Naive thymus-derived CD4-positive, alpha-beta T cell (primary cell): ENCODE data around the gene LMO1. TPM values are rescaled to one million over a fixed set of nuclear protein-coding genes. Genes with fewer than 3 reads are reported as not detected.

Experiments used
- ATAC-seq: fragments of 150-1000 bp; cut with Tn5 transposase; 2 replicates; pipeline ENCODE4 v1.10.0; 2021; ENCODE audit warnings: mild to moderate bottlenecking, moderate library complexity
- CTCF ChIA-PET: fragments of 350-600 bp; sonication (Branson Sonifier 250); formaldehyde crosslinking; loops from one replicate; lab custom pipeline; 2021; ENCODE audit warnings: antibody characterized with exemption; lab: Charles Lee
- POLR2A ChIA-PET: fragments of 350-600 bp; sonication (Branson Sonifier 250); formaldehyde crosslinking; loops from one replicate; lab custom pipeline; 2021; ENCODE audit warnings: antibody characterized with exemption, inconsistent platforms; lab: Charles Lee
- DNase-seq, 9 donors: peaks; one replicate each; pipeline versions ENCODE4 v3.0.0 to v3.0.0-alpha.2; 2020 to 2022; ENCODE audit warnings: mixed read lengths in 1 of 9
- H3K27ac ChIP-seq: one replicate; pipeline ENCODE4 v1.7.0; 2013; ENCODE audit warnings: mild to moderate bottlenecking, low read depth, low read length, moderate library complexity
- H3K27me3 ChIP-seq, 2 donors: one replicate each; pipeline ENCODE4 v1.7.0; 2013; ENCODE audit warnings: low read length in 2 of 2, mild to moderate bottlenecking in 2 of 2, moderate library complexity in 2 of 2; ENCODE audit not compliant: control insufficient read depth in 2 of 2, insufficient read depth in 2 of 2
- H3K36me3 ChIP-seq, 3 experiments: 1 replicate in 2 of 3; 2 replicates in 1 of 3; pipeline ENCODE4 v1.7.0; 2013; ENCODE audit warnings: low read length in 3 of 3, mild to moderate bottlenecking in 3 of 3, moderate library complexity in 1 of 3; ENCODE audit not compliant: insufficient read depth in 3 of 3, control insufficient read depth in 2 of 3
- H3K4me1 ChIP-seq, 2 donors: one replicate each; pipeline ENCODE4 v1.7.0; 2013; ENCODE audit warnings: low read length in 2 of 2, mild to moderate bottlenecking in 2 of 2, moderate library complexity in 1 of 2; ENCODE audit not compliant: control insufficient read depth in 2 of 2, insufficient read depth in 2 of 2
- H3K4me3 ChIP-seq: 2 replicates; pipeline ENCODE4 v1.7.0; 2013; ENCODE audit warnings: mild to moderate bottlenecking, low read length
- H3K9me3 ChIP-seq, 3 experiments: 1 replicate in 2 of 3; 2 replicates in 1 of 3; pipeline ENCODE4 v1.7.0; 2013; ENCODE audit warnings: low read length in 3 of 3; ENCODE audit not compliant: control insufficient read depth in 2 of 3
- H3K27ac Mint-ChIP-seq, 9 donors: one replicate each; pipeline ENCODE4 v1.8.0; 2020 to 2022; ENCODE audit warnings: mixed read lengths in 9 of 9, mild to moderate bottlenecking in 8 of 9, moderate library complexity in 5 of 9, inconsistent platforms in 2 of 9
- H3K27me3 Mint-ChIP-seq, 5 donors: one replicate each; pipeline ENCODE4 v1.8.0; 2021 to 2022; ENCODE audit warnings: mixed read lengths in 5 of 5, mild to moderate bottlenecking in 1 of 5
- H3K36me3 Mint-ChIP-seq, 5 donors: one replicate each; pipeline ENCODE4 v1.8.0; 2020 to 2022; ENCODE audit warnings: mixed read lengths in 5 of 5, mild to moderate bottlenecking in 3 of 5, inconsistent platforms in 1 of 5
- H3K4me1 Mint-ChIP-seq, 7 donors: one replicate each; pipeline ENCODE4 v1.8.0; 2020 to 2022; ENCODE audit warnings: mixed read lengths in 7 of 7, mild to moderate bottlenecking in 3 of 7, inconsistent platforms in 1 of 7
- H3K4me3 Mint-ChIP-seq, 10 donors: one replicate each; pipeline ENCODE4 v1.8.0; 2020 to 2022; ENCODE audit warnings: mild to moderate bottlenecking in 10 of 10, mixed read lengths in 10 of 10, moderate library complexity in 6 of 10, inconsistent platforms in 2 of 10
- H3K9me3 Mint-ChIP-seq, 11 donors: one replicate each; pipeline ENCODE4 v1.8.0; 2020 to 2022; ENCODE audit warnings: mixed read lengths in 11 of 11, mild to moderate bottlenecking in 4 of 11, inconsistent platforms in 1 of 11, moderate library complexity in 1 of 11
- intact Hi-C, 2 donors: fragments of 100-400 bp; cut with micrococcal nuclease; formaldehyde crosslinking; loops; one replicate each; pipeline ENCODE4 v1.15.1; 2023
- polyA plus RNA-seq, 2 donors: library from polyadenylated mRNA; unstranded; fragments of 300-500 nt; fragmentation: Illumina TruSeq; gene quantifications; one replicate each; pipeline ENCODE4 v1.2.3, GENCODE V29; 2021
- total RNA-seq, 6 experiments: library from RNA in 5 of 6; stranded (reverse) in 5 of 6; gene quantifications; 1 replicate in 5 of 6; 2 replicates in 1 of 6; pipeline ENCODE4 v1.2.3 and lab custom pipeline; 2021 to 2026

The LMO1 gene
- total and polyA plus RNA-seq, 7 experiments from 2014 or later, result not detected

- Mint-ChIP-seq H3K27me3 (peaks cover 13 to 25% (median 19%) of the 10 kb centered on the region in 5 donors), H3K9me3 (no peaks in the 10 kb centered on the region)
- POLR2A ChIA-PET, result no interaction called here
Observed at GRCh38 chr11:8256271-8257002, 7.2 kb downstream of the LMO1 start.

GRCh38 chr11:8253566-8253965 lies 10.1 kb downstream of the LMO1 start:
- no peaks in the 10 kb centered on the region for H3K9me3 Mint-ChIP-seq
- no peak for ATAC-seq
- H3K4me1 Mint-ChIP-seq, result no peaks in the 10 kb centered on the region
- no peak overlapping the region for H3K27ac Mint-ChIP-seq
- DNase-seq, result no peak
- Histone ChIP-seq H3K9me3 (no peaks in the 10 kb centered on the region), H3K4me1 (no peaks in the 10 kb centered on the region), H3K36me3 (no peaks in the 10 kb centered on the region), H3K27ac (no peak overlapping the region), H3K4me3 (no peak overlapping the region), H3K27me3 (no peaks in the 10 kb centered on the region)
- ChIA-PET POLR2A (no interaction called here), CTCF (no interaction called here)
- intact Hi-C loops, result no loop called here
- no peak overlapping the region for H3K4me3 Mint-ChIP-seq
- H3K36me3 Mint-ChIP-seq, result no peaks in the 10 kb centered on the region
- H3K27me3 Mint-ChIP-seq, result peaks cover 0 to 5% (median 3%) of the 10 kb centered on the region in 5 donors

More at GRCh38 chr11:8256271-8257002, 7.2 kb downstream of the LMO1 start:
- peaks cover 0 to 6% of the 10 kb centered on the region in 2 donors for H3K27me3 ChIP-seq
- no peak overlapping the region for H3K27ac ChIP-seq
- H3K36me3 Mint-ChIP-seq, result no peaks in the 10 kb centered on the region
- no peaks in the 10 kb centered on the region for H3K36me3 ChIP-seq
- DNase-seq (no peak), ATAC-seq (no peak)
- no peak overlapping the region for H3K4me3 ChIP-seq
- intact Hi-C loops, result no loop called here
- H3K4me1 Mint-ChIP-seq, result no peaks in the 10 kb centered on the region
- H3K27ac Mint-ChIP-seq, result no peak overlapping the region
- CTCF ChIA-PET, result no interaction called here
- no peaks in the 10 kb centered on the region for H3K4me1 ChIP-seq
- H3K9me3 ChIP-seq, result no peaks in the 10 kb centered on the region
- no peak overlapping the region for H3K4me3 Mint-ChIP-seq

GRCh38 chr11:8252946-8253345 lies 10.7 kb downstream of the LMO1 start:
- ATAC-seq, result no peak
- Histone ChIP-seq H3K27ac (no peak overlapping the region), H3K36me3 (no peaks in the 10 kb centered on the region), H3K4me1 (no peaks in the 10 kb centered on the region), H3K4me3 (no peak overlapping the region), H3K9me3 (no peaks in the 10 kb centered on the region), H3K27me3 (no peaks in the 10 kb centered on the region)
- H3K9me3 Mint-ChIP-seq, result no peaks in the 10 kb centered on the region
- no peaks in the 10 kb centered on the region for H3K4me1 Mint-ChIP-seq
- no peaks in the 10 kb centered on the region for H3K36me3 Mint-ChIP-seq
- DNase-seq, result no peak
- CTCF ChIA-PET, result no interaction called here
- H3K27me3 Mint-ChIP-seq, result peaks cover 0 to 3% (median 0%) of the 10 kb centered on the region in 5 donors
- no peak overlapping the region for H3K27ac Mint-ChIP-seq
- POLR2A ChIA-PET, result no interaction called here
- no peak overlapping the region for H3K4me3 Mint-ChIP-seq
- intact Hi-C loops, result no loop called here

GRCh38 chr11:8252388-8252787 lies 11.3 kb downstream of the LMO1 start:
- Histone ChIP-seq H3K9me3 (no peaks in the 10 kb centered on the region), H3K27me3 (no peaks in the 10 kb centered on the region), H3K27ac (no peak overlapping the region), H3K4me1 (no peaks in the 10 kb centered on the region), H3K4me3 (no peak overlapping the region), H3K36me3 (no peaks in the 10 kb centered on the region)
- H3K4me1 Mint-ChIP-seq, result no peaks in the 10 kb centered on the region
- DNase-seq (no peak), ATAC-seq (no peak)
- intact Hi-C loops, result no loop called here
- H3K9me3 Mint-ChIP-seq, result no peaks in the 10 kb centered on the region
- ChIA-PET CTCF (no interaction called here), POLR2A (no interaction called here)
- H3K4me3 Mint-ChIP-seq, result no peak overlapping the region
- peaks cover 0 to 2% (median 0%) of the 10 kb centered on the region in 5 donors for H3K27me3 Mint-ChIP-seq
- H3K27ac Mint-ChIP-seq, result peak overlapping the region in 1 of 9 donors; percentile 20
- H3K36me3 Mint-ChIP-seq, result no peaks in the 10 kb centered on the region

- H3K27me3 ChIP-seq, result no peaks in the 10 kb centered on the region
- no peak for DNase-seq
- H3K4me1 ChIP-seq, result no peaks in the 10 kb centered on the region
- Mint-ChIP-seq H3K4me1 (no peaks in the 10 kb centered on the region), H3K27ac (no peak overlapping the region), H3K4me3 (no peak overlapping the region), H3K36me3 (no peaks in the 10 kb centered on the region), H3K27me3 (peaks cover 0 to 4% (median 2%) of the 10 kb centered on the region in 5 donors), H3K9me3 (no peaks in the 10 kb centered on the region)
- H3K9me3 ChIP-seq, result no peaks in the 10 kb centered on the region
- H3K4me3 ChIP-seq, result no peak overlapping the region
- intact Hi-C loops, result no loop called here
- ATAC-seq, result peak; percentile 16
- ChIA-PET POLR2A (no interaction called here), CTCF (no interaction called here)
- no peak overlapping the region for H3K27ac ChIP-seq
- no peaks in the 10 kb centered on the region for H3K36me3 ChIP-seq
Observed at GRCh38 chr11:8251616-8252295, 11.9 kb downstream of the LMO1 start.

GRCh38 chr11:8250981-8251615 lies 12.6 kb downstream of the LMO1 start:
- ATAC-seq (no peak), DNase-seq (no peak)
- ChIA-PET CTCF (no interaction called here), POLR2A (no interaction called here)
- no peaks in the 10 kb centered on the region for H3K36me3 ChIP-seq
- no peaks in the 10 kb centered on the region for H3K9me3 ChIP-seq
- H3K4me1 ChIP-seq, result no peaks in the 10 kb centered on the region
- no peak overlapping the region for H3K27ac ChIP-seq
- no peak overlapping the region for H3K4me3 ChIP-seq
- no peak overlapping the region for H3K4me3 Mint-ChIP-seq
- peaks cover 0 to 4% (median 3%) of the 10 kb centered on the region in 5 donors for H3K27me3 Mint-ChIP-seq
- H3K4me1 Mint-ChIP-seq, result no peaks in the 10 kb centered on the region
- no peaks in the 10 kb centered on the region for H3K36me3 Mint-ChIP-seq
- no peaks in the 10 kb centered on the region for H3K9me3 Mint-ChIP-seq
- no peak overlapping the region for H3K27ac Mint-ChIP-seq
- intact Hi-C loops, result no loop called here
- H3K27me3 ChIP-seq, result no peaks in the 10 kb centered on the region
